Measurements from ENCODE around the gene TRPM3.
A peak's percentile ranks its signal among the peaks of the same experiment; 100 is the strongest.

The TRPM3 gene

DNA sequence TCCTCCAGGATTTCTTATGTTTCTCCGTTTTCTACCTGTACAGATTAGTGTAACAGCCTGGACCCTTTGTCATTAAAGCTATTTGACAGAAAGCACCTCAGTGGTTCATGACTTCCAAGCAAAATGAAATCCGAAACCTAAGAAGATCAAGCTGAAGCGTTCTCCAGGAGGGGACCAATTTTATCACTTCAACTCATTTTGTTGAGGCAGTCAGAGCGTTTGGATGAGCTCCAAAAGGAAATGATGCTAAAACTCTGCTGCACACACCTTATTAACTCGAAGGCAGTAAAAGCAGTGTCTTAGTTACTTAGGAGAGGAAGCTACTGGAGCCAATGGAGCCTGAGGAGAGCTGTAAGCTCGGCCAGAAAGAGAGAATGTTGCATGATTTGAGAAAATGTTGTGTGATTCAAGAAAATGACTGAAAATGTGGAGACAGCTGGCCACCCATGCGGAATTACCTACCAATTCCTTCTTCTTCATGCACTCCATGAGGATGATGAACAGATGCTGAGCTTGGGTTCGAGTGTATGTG lies 360.2 kb downstream of the TRPM3 start (continued):
- TF ChIP-seq, protein P1, sequence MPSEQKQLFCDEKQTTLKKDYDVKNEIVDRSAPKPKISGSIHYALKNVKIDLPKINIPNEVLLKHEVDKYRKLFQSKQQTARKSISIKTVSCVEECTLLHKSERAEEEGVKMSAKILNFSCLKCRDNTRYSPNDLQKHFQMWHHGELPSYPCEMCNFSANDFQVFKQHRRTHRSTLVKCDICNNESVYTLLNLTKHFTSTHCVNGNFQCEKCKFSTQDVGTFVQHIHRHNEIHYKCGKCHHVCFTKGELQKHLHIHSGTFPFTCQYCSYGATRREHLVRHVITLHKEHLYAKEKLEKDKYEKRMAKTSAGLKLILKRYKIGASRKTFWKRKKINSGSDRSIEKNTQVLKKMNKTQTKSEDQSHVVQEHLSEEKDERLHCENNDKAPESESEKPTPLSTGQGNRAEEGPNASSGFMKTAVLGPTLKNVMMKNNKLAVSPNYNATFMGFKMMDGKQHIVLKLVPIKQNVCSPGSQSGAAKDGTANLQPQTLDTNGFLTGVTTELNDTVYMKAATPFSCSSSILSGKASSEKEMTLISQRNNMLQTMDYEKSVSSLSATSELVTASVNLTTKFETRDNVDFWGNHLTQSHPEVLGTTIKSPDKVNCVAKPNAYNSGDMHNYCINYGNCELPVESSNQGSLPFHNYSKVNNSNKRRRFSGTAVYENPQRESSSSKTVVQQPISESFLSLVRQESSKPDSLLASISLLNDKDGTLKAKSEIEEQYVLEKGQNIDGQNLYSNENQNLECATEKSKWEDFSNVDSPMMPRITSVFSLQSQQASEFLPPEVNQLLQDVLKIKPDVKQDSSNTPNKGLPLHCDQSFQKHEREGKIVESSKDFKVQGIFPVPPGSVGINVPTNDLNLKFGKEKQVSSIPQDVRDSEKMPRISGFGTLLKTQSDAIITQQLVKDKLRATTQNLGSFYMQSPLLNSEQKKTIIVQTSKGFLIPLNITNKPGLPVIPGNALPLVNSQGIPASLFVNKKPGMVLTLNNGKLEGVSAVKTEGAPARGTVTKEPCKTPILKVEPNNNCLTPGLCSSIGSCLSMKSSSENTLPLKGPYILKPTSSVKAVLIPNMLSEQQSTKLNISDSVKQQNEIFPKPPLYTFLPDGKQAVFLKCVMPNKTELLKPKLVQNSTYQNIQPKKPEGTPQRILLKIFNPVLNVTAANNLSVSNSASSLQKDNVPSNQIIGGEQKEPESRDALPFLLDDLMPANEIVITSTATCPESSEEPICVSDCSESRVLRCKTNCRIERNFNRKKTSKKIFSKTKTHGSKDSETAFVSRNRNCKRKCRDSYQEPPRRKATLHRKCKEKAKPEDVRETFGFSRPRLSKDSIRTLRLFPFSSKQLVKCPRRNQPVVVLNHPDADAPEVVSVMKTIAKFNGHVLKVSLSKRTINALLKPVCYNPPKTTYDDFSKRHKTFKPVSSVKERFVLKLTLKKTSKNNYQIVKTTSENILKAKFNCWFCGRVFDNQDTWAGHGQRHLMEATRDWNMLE (tag by site-specific recombination; conservative IDR thresholded peaks at IDR 0.05; ENCODE audit: low read depth) = no peak
- no peak for TF ChIP-seq ZNF600 (tag by site-specific recombination; IDR thresholded peaks at IDR 0.05)
- TF ChIP-seq ZNF610 (tag by site-specific recombination; IDR thresholded peaks at IDR 0.05; ENCODE audit: borderline replicate concordance) = 0 out of 2 replicates have a peak, but pooled peaks have one; percentile 60
- no peak for TF ChIP-seq ZNF585B (tag by site-specific recombination; IDR thresholded peaks at IDR 0.05)
- TF ChIP-seq, protein P2, sequence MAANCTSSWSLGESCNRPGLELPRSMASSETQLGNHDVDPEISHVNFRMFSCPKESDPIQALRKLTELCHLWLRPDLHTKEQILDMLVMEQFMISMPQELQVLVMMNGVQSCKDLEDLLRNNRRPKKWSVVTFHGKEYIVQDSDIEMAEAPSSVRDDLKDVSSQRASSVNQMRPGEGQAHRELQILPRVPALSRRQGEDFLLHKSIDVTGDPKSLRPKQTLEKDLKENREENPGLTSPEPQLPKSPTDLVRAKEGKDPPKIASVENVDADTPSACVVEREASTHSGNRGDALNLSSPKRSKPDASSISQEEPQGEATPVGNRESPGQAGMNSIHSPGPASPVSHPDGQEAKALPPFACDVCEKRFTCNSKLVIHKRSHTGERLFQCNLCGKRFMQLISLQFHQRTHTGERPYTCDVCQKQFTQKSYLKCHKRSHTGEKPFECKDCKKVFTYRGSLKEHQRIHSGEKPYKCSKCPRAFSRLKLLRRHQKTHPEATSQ (tag by site-specific recombination; IDR thresholded peaks at IDR 0.05) = no peak
- TF ChIP-seq ZNF302 (tag by site-specific recombination; IDR thresholded peaks at IDR 0.05; ENCODE audit: low read depth) = no peak
- no peak for TF ChIP-seq ZNF274 (IDR thresholded peaks at IDR 0.05; ENCODE audit: low read length)
- TF ChIP-seq ZNF274 (tag by site-specific recombination; IDR thresholded peaks at IDR 0.05; ENCODE audit: borderline replicate concordance) = no peak

DNA sequence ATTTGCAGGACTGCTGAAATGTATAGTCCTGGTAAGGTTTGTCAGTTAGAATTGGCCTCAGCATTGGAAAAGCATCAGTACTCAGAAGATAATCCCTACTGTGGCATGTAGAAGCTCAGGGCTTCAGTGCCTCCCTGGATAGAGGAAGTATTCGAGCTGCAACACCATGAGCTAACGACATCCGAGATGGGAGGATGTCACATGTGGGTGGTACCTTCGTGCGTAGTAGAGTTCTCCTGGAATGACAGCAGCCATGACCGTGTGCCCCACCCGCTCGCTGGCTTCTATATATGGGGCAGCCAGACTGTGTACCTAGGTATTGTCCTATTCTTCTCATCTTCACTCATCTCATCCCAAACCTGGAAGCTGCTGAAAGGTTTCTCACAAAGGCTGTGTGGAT lies 361.2 kb downstream of the TRPM3 start:
- no peaks in the 10 kb centered on the region for H3K36me3 ChIP-seq (ENCODE audit: control insufficient read depth in 2 of 2, insufficient read depth in 1 of 2, low read length in 2 of 2)
- POLR2A ChIA-PET = interaction anchor here (1.4 kb wide), 1 partner anchor 13 kb away, joined by 4 read pairs; no protein-coding TSS in a partner anchor
- no peak overlapping the region for H3K4me3 ChIP-seq (ENCODE audit: low read depth, low read length)
- CTCF ChIA-PET = interaction anchor here (0.6 to 0.7 kb wide), 2 partner anchors 55 to 77 kb away, joined by 3 to 4 read pairs; no protein-coding TSS in a partner anchor
- H3K4me1 ChIP-seq (ENCODE audit: control insufficient read depth, insufficient read depth, low read length) = no peaks in the 10 kb centered on the region
- H3K9me3 ChIP-seq (ENCODE audit: control insufficient read depth, insufficient read depth, low read depth, low read length) = no peaks in the 10 kb centered on the region
- TF ChIP-seq ZNF223 (tag by site-specific recombination; IDR thresholded peaks at IDR 0.05) = no peak
- TF ChIP-seq WT1 (tag by site-specific recombination; IDR thresholded peaks at IDR 0.05) = peak; percentile 51; the same call in 1 of the 2 replicates
- peak; percentile 19; the same call in 1 of the 2 replicates for TF ChIP-seq KLF1 (tag by site-specific recombination; IDR thresholded peaks at IDR 0.05)
- H3K27ac ChIP-seq (ENCODE audit: extremely low read depth, low read depth, low read length) = no peak overlapping the region

DNA sequence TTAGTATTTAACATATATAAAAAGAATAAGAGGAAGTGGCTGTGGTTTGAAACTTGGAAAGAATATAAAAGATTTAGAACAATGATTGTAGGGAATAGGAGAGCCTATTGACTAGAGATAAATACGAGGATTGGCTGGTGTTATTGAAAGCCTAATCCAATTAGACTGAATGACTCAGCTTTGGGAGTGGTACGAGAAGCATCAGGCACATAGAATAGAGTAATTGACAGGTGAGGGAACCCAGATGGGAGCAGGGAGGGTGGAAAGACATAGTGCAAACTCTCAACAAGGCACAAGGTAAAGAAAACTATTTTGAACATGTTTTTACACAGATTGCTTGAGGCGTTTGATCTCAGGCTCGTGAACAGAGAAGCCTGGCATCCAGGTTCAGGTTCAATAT lies 368.1 kb downstream of the TRPM3 start:
- ChIA-PET POLR2A (no interaction called here), CTCF (no interaction called here)
- H3K27ac ChIP-seq (ENCODE audit: extremely low read depth, low read depth, low read length) = no peak overlapping the region
- no peak for TF ChIP-seq ZNF24 (tag by site-specific recombination; IDR thresholded peaks at IDR 0.05)
- no peak for TF ChIP-seq ZNF560 (tag by site-specific recombination; IDR thresholded peaks at IDR 0.05; ENCODE audit: borderline replicate concordance)
- no peak for TF ChIP-seq ZSCAN16 (tag by site-specific recombination; IDR thresholded peaks at IDR 0.05)
- no peak for TF ChIP-seq ZNF202 (tag by site-specific recombination; IDR thresholded peaks at IDR 0.05; ENCODE audit: borderline replicate concordance)
- TF ChIP-seq, protein P3, sequence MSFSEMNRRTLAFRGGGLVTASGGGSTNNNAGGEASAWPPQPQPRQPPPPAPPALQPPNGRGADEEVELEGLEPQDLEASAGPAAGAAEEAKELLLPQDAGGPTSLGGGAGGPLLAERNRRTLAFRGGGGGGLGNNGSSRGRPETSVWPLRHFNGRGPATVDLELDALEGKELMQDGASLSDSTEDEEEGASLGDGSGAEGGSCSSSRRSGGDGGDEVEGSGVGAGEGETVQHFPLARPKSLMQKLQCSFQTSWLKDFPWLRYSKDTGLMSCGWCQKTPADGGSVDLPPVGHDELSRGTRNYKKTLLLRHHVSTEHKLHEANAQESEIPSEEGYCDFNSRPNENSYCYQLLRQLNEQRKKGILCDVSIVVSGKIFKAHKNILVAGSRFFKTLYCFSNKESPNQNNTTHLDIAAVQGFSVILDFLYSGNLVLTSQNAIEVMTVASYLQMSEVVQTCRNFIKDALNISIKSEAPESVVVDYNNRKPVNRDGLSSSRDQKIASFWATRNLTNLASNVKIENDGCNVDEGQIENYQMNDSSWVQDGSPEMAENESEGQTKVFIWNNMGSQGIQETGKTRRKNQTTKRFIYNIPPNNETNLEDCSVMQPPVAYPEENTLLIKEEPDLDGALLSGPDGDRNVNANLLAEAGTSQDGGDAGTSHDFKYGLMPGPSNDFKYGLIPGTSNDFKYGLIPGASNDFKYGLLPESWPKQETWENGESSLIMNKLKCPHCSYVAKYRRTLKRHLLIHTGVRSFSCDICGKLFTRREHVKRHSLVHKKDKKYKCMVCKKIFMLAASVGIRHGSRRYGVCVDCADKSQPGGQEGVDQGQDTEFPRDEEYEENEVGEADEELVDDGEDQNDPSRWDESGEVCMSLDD (tag by site-specific recombination; IDR thresholded peaks at IDR 0.05) = no peak
- no peak for TF ChIP-seq BCL11A (tag by site-specific recombination; IDR thresholded peaks at IDR 0.05; ENCODE audit: low read depth)
- TF ChIP-seq, protein P4, sequence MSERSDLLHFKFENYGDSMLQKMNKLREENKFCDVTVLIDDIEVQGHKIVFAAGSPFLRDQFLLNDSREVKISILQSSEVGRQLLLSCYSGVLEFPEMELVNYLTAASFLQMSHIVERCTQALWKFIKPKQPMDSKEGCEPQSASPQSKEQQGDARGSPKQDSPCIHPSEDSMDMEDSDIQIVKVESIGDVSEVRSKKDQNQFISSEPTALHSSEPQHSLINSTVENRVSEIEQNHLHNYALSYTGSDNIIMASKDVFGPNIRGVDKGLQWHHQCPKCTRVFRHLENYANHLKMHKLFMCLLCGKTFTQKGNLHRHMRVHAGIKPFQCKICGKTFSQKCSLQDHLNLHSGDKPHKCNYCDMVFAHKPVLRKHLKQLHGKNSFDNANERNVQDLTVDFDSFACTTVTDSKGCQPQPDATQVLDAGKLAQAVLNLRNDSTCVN (tag by site-specific recombination; optimal IDR thresholded peaks at IDR 0.05) = no peak
- TF ChIP-seq SALL2 (tag by site-specific recombination; IDR thresholded peaks at IDR 0.05; ENCODE audit: borderline replicate concordance) = no peak
- H3K4me3 ChIP-seq (ENCODE audit: low read depth, low read length) = no peak overlapping the region
- H3K4me1 ChIP-seq (ENCODE audit: control insufficient read depth, insufficient read depth, low read length) = peaks cover 2% of the 10 kb centered on the region
- H3K36me3 ChIP-seq (ENCODE audit: control insufficient read depth in 2 of 2, insufficient read depth in 1 of 2, low read length in 2 of 2) = no peaks in the 10 kb centered on the region
- no peaks in the 10 kb centered on the region for H3K9me3 ChIP-seq (ENCODE audit: control insufficient read depth, insufficient read depth, low read depth, low read length)
